T follicular helper cell (primary cell): ENCODE data around the gene FXR2.

Experiments used
- DNase-seq: peaks from one replicate; pipeline ENCODE4 v3.0.0-alpha.2; 2020; ENCODE audit warnings: low read depth

FXR2 gene

DNA sequence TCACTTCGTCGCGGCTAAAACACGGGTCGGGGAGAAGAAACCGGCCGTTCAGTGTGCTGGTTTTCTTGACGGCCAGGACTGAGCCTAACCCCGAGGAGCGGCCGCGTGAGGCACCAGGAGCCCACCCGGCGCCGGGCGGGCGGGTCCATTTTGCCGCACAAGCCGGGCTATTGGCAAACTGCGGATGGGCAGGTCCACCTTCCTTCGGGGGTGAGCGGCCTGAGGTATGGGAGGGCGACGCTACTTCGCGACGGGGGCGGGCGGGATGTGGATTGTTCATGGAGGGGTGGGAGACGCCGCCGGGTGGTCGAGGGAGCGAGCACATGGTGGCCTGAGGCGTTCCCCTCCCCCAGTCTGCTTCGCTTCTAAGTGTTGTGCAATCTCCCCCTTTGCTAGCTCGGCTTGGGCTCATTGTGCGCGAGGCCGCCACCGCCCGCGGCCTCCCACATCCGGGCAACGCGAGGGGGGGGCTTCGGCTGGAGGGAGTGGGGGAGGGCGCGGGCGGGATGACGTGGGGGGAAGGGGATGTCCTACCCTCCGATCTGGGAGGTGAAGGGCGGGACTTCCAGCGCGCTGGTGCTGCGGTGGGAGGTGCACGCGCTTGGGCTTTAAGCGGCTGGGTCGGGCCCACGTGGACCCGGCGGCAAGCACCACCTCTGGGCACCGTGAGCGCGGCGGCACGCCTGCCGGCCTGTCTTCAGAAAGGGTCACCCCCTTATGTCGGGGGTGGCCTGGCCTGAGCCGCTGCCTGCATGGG lies 41.2 kb downstream of the FXR2 start:
- peak; percentile 87 for DNase-seq

GRCh38 chr17:7572588-7573323 lies 41.9 kb downstream of the FXR2 start:
- peak; percentile 100 for DNase-seq

GRCh38 chr17:7572338-7572587 lies 42.4 kb downstream of the FXR2 start:
- DNase-seq, result no peak

DNA sequence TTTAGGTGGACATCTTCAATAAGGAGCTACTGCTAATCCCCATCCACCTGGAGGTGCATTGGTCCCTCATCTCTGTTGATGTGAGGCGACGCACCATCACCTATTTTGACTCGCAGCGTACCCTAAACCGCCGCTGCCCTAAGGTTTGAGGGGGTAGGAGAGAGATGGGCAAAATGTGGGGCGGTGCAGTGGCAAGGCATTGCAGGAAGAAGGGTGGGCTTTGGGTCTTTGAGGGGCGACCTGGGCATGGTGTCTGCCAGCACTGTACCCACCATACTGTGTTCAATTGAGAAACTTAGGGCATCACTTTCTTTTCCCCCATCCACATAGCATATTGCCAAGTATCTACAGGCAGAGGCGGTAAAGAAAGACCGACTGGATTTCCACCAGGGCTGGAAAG lies 44.3 kb downstream of the FXR2 start:
- no peak for DNase-seq

DNA sequence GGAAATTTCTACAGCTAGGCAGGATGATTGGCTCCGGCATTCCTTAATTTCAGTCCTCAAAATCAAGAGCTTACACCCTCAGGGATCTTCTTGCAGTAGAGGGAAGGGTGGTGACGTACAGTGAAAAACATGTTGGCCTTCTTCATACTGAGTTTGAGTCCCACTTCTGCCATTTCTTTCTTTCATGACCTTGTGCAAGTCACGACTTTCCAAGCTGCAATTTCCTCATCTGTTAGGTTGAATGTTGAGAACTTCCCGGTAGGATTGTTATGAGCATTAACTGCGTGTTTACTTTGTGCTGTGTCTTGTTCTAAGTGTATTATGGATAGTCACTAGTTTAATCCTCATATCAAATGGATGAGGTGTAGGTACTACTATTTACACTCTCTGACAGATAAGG lies 45.1 kb downstream of the FXR2 start:
- no peak for DNase-seq

DNA sequence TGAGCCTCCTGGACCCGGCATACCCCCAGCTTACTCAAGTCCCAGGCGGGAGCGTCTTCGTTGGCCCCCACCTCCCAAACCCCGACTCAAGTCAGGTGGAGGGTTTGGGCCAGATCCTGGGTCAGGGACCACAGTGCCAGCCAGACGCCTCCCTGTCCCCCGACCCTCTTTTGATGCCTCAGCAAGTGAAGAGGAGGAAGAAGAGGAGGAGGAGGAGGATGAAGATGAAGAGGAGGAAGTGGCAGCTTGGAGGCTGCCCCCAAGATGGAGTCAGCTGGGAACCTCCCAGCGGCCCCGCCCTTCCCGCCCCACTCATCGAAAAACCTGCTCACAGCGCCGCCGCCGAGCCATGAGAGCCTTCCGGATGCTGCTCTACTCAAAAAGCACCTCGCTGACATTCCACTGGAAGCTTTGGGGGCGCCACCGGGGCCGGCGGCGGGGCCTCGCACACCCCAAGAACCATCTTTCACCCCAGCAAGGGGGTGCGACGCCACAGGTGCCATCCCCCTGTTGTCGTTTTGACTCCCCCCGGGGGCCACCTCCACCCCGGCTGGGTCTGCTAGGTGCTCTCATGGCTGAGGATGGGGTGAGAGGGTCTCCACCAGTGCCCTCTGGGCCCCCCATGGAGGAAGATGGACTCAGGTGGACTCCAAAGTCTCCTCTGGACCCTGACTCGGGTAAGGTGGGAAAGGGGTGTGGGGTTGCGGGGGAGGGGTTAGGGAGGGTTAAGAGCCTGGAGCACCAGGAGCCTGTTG lies 51.4 kb downstream of the FXR2 start:
- DNase-seq, result no peak

DNA sequence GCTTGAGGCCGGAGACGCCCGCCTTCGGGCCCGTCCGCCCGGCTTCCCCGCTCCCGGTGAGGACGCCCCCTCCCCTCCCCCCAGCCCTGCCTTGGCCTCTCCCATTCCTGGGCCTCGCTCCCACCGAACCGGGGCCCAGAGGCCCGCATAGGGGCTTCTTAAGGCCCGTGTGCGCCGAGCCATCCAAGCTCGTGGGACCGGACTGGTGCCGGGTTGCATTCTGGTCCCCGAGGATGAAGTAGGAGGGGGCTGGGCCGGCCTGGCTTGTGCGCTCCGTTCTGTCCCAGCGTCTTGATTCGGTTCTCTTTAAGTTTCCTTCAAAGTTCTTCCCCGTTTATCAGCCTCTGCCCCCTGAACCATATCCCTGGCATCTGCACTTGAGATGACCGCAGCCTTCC lies 52.5 kb downstream of the FXR2 start:
- DNase-seq, result no peak

DNA sequence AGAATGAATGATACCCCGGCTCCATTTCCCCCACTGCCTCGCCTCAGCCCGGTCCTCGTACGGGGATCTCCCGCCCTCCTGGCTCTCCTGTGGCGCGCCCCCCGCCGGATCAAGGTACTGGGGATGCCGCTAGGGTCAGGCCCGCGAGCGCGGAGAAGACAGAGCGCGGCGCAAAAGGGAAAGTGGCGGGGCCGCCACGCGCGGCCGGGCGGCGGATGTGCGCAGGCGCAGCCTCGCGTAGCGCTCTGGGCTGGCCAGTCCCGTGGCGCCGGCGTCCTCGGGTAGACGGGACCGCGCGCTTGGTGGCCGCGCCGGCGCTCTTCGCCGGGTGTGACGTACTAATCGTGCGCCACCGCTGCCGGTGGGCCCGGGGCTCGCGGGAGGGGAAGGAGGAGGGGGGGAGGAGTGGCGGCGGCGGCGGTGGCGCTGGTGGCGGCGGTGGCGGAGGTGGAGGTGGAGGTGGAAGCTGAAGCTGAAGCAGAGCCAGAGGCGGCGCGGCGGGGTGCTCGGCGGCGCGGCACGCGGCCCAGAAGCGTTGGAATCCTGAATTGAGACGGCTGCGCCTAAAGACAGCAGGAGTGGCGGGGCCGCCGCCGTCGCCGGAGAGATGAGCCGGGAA lies 53.0 kb downstream of the FXR2 start, which contains the start of gene SENP3:
Gene SENP3 (plus strand): TSS at position 331 of the 619 bp plus-strand sequence. CDS start 1,158 bp downstream, outside the sequence.
- DNase-seq, result peak; percentile 88

DNA sequence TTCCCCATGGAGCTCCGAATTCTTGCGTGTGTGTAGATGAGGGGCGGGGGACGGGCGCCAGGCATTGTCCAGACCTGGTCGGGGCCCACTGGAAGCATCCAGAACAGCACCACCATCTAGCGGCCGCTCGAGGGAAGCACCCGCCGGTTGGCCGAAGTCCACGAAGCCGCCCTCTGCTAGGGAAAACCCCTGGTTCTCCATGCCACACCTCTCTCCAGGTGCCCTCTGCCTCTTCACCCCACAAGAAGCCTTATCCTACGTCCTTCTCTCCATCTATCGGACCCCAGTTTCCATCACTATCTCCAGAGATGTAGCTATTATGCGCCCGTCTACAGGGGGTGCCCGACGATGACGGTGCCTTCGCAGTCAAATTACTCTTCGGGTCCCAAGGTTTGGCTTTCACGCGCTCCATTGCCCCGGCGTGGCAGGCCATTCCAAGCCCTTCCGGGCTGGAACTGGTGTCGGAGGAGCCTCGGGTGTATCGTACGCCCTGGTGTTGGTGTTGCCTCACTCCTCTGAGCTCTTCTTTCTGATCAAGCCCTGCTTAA lies 53.6 kb downstream of the FXR2 start:
- DNase-seq, result peak; percentile 65

- DNase-seq, result no peak
Observed at GRCh38 chr17:7560172-7561027, 54.3 kb downstream of the FXR2 start.

DNA sequence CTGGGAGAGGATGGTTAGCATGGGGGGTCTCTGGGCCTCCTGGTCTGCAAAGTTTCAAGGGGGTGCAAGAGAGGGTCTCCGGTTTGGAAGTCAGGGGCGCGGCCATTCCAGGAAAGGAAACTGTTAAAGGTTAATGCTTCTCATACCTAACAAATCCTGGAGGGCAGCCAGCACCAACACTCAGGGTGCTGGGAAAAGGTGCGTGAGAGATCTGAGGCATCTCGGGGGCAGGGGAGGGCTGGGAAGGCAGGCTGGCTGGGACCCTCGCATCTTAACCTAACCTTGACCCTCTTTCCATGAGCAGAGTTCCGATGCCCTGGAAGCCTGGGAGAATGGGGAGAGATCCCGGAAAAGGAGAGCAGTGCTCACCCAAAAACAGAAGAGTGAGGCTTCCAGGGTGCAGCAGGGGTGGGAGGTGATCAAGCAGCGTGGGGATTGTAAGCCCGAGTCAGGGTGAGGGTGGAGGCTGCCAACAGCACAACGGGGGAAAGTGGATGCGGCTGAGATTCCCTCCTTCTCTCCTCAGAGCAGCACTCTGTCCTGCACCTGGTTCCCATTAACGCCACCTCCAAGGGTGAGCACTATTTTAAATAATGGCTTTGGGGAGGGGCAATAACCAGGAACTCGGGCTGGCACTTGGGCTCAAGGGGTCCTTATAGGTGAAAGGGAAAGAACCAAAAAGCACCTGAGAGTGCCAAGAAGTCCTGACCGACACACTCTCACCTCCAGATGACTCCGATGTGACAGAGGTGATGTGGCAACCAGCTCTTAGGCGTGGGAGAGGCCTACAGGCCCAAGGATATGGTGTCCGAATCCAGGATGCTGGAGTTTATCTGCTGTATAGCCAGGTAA lies 55.2 kb downstream of the FXR2 start:
- no peak for DNase-seq

DNA sequence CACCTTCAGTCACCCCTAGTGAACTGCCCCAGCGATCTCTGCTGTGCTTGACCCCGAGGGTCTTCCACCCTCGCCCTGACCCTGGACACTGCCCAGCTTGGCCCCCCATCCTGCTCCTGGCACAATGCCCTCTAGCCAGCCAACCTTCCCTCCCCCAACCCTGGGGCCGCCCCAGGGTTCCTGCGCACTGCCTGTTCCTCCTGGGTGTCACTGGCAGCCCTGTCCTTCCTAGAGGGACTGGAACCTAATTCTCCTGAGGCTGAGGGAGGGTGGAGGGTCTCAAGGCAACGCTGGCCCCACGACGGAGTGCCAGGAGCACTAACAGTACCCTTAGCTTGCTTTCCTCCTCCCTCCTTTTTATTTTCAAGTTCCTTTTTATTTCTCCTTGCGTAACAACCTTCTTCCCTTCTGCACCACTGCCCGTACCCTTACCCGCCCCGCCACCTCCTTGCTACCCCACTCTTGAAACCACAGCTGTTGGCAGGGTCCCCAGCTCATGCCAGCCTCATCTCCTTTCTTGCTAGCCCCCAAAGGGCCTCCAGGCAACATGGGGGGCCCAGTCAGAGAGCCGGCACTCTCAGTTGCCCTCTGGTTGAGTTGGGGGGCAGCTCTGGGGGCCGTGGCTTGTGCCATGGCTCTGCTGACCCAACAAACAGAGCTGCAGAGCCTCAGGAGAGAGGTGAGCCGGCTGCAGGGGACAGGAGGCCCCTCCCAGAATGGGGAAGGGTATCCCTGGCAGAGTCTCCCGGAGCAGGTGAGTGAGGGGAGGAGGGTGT lies 56.0 kb downstream of the FXR2 start, which contains the start of gene TNFSF13:
Gene TNFSF13 (plus strand): TSS at position 207 of the 776 bp plus-strand sequence. CDS start 290 bp downstream, at position 497.
- DNase-seq, result no peak

GRCh38 chr17:7557775-7558543 lies 56.7 kb downstream of the FXR2 start:
- DNase-seq, result no peak

GRCh38 chr17:7557147-7557764 lies 57.4 kb downstream of the FXR2 start:
- DNase-seq, result no peak

- DNase-seq, result no peak
Observed at GRCh38 chr17:7556627-7557026, 58.1 kb downstream of the FXR2 start.

- DNase-seq, result no peak
Observed at GRCh38 chr17:7555320-7555948, 59.3 kb downstream of the FXR2 start.

GRCh38 chr17:7553356-7553755 lies 61.3 kb downstream of the FXR2 start:
- no peak for DNase-seq
